ENCODE measurements around the gene RPRML. TPM values are rescaled to one million over a fixed set of nuclear protein-coding genes. Genes with fewer than 3 reads are reported as not detected.

RPRML gene
- total and polyA plus RNA-seq, 2 experiments from 2014 or later, result not detected

DNA sequence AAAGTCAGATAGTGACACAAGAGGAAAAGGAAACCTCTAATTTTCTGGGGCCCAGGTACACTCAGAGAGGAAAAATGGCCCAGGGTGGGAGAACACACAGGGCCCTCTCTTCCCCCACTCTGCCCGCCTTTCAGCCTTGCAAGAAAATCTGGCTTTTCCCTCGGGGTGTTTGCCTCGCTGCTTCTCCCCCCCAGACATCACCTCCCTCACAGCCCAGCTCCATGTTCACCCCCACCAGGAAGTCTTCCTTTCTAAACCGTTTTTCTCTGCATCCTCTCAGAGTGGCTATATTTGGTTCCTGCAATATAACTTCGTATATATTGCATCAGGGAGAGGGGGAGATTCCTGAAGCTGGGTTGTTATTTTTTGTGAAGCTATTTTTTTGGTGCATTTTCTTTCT is 27.3 kb downstream of the RPRML start:
- in situ Hi-C loops (cut with MboI), result no loop called here

DNA sequence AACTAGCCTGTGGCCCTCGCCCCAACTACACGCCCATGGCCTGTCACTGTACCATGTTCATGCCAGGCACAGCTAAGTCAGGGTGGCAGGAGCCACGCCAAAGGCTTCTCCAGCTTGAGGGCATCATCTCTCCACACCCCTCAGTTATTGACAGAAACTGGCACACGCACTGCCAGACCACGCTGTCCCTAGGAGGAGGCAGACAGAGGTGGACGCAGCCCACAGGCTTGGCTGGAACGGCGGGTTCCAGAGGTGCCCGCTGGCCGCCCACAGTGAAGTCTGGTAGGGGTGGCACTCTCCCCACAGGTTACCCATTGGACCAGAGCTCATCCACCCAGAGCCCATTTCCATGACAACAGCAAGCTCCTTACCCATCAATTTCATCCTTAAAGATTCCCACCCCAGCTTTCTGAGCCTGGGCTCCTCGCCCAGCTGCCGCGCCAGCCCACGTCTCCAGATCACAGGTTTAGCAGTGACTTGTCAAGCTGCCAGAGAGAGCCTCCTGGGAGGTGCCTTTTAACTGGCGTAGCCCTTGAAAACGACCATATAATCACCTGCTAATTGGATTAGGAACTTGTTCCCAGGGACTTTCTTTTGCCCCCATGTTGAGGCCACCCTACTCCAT is 27.9 kb downstream of the RPRML start:
- Histone ChIP-seq H3K36me3 (ENCODE audit: low read depth) (no peaks in the 10 kb centered on the region), H3K9me2 (ENCODE audit: insufficient read depth) (no peaks in the 10 kb centered on the region), H3K4me1 (ENCODE audit: insufficient read depth) (no peaks in the 10 kb centered on the region), H3K9ac (no peak overlapping the region), H3K9me3 (ENCODE audit: low read depth) (no peaks in the 10 kb centered on the region), H3K27ac (no peak overlapping the region), H3K4me2 (ENCODE audit: unreplicated experiment) (no peak overlapping the region), H4K20me1 (ENCODE audit: insufficient read depth) (no peaks in the 10 kb centered on the region), H2AFZ (no peak overlapping the region), H3K27me3 (replicated peaks; ENCODE audit: insufficient read depth) (peaks cover 3% of the 10 kb centered on the region; the same call in 1 of the 2 replicates), H3K4me3 (no peak overlapping the region), H3F3A (ENCODE audit: insufficient read depth) (no peaks in the 10 kb centered on the region), H3K79me2 (ENCODE audit: insufficient read depth) (no peaks in the 10 kb centered on the region)
- DNase-seq, result no peak
- WGBS, 2 experiments (ENCODE audit: low coverage in 1 of 2, low lambda C conversion rate in 2 of 2, missing lambda C conversion rate in 2 of 2), result 46 to 47% methylated on average over 16 of the region's 16 CpGs
- in situ Hi-C loops (cut with MboI), result no loop called here
- TF ChIP-seq EZH2phosphoT487 (IDR thresholded peaks at IDR 0.05; ENCODE audit: insufficient read depth, low read depth) (no peak), EZH2 (IDR thresholded peaks at IDR 0.05; ENCODE audit: insufficient read depth, poor library complexity, severe bottlenecking) (no peak)

More for the DNA sequence above, 27.3 kb downstream of the RPRML start:
- no peak for DNase-seq
- Histone ChIP-seq H3K9me2 (ENCODE audit: insufficient read depth) (no peaks in the 10 kb centered on the region), H3K4me3 (no peak overlapping the region), H3F3A (ENCODE audit: insufficient read depth) (no peaks in the 10 kb centered on the region), H3K36me3 (ENCODE audit: low read depth) (no peaks in the 10 kb centered on the region), H3K9ac (no peak overlapping the region), H3K4me2 (ENCODE audit: unreplicated experiment) (no peak overlapping the region), H3K79me2 (ENCODE audit: insufficient read depth) (no peaks in the 10 kb centered on the region), H4K20me1 (ENCODE audit: insufficient read depth) (no peaks in the 10 kb centered on the region), H3K4me1 (ENCODE audit: insufficient read depth) (no peaks in the 10 kb centered on the region), H3K27ac (no peak overlapping the region), H3K27me3 (replicated peaks; ENCODE audit: insufficient read depth) (peaks cover 3% of the 10 kb centered on the region; the same call in 1 of the 2 replicates), H2AFZ (no peak overlapping the region), H3K9me3 (ENCODE audit: low read depth) (no peaks in the 10 kb centered on the region)
- 5 to 10% methylated on average over 5 of the region's 5 CpGs for WGBS, 2 experiments (ENCODE audit: low coverage in 1 of 2, low lambda C conversion rate in 2 of 2, missing lambda C conversion rate in 2 of 2)
- TF ChIP-seq EZH2phosphoT487 (IDR thresholded peaks at IDR 0.05; ENCODE audit: insufficient read depth, low read depth) (no peak), EZH2 (IDR thresholded peaks at IDR 0.05; ENCODE audit: insufficient read depth, poor library complexity, severe bottlenecking) (no peak)

DNA sequence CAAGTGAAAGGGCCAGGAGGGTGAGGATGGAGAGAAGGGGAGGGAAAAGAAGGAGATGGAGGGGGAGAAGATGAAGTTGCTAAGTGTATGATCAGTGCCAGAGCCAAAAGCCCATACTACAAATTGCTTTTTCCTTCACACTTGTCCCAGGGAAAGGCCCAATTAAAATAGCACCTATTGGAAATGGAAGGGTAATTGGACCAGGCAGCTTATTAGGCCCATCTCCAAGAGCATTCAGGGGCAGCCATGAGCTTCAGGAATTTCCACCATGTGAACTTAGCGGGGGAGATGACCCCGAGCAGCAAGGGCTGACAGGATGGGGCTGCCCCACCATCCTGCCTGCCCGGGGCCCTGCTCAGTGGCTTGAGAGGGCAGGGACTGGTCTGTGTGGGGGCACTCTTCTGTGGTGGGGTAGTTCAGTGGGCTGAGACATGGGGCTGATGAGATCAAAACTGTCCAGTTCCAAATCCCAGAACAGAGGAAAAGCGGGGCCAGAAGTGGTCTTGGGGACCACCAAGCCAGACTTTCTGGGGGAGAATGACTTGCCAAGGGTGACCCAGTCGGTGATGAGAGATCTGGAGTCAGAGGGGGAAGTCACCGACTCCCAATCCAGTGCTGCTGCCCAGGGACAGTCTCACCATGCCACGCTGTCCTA is 28.6 kb downstream of the RPRML start:
- WGBS, 2 experiments (ENCODE audit: low coverage in 1 of 2, low lambda C conversion rate in 2 of 2, missing lambda C conversion rate in 2 of 2), result 62 to 69% methylated on average over 7 of the region's 7 CpGs
- no peaks in the 10 kb centered on the region for H3K9me3 ChIP-seq (ENCODE audit: low read depth)
- TF ChIP-seq EZH2 (IDR thresholded peaks at IDR 0.05; ENCODE audit: insufficient read depth, poor library complexity, severe bottlenecking) (no peak), EZH2phosphoT487 (IDR thresholded peaks at IDR 0.05; ENCODE audit: insufficient read depth, low read depth) (no peak)
- no peak for DNase-seq
- no peaks in the 10 kb centered on the region for H3F3A ChIP-seq (ENCODE audit: insufficient read depth)
- H3K9ac ChIP-seq, result no peak overlapping the region
- no peak overlapping the region for H3K27ac ChIP-seq
- peaks cover 3% of the 10 kb centered on the region; the same call in 1 of the 2 replicates for H3K27me3 ChIP-seq (replicated peaks; ENCODE audit: insufficient read depth)
- H4K20me1 ChIP-seq (ENCODE audit: insufficient read depth), result no peaks in the 10 kb centered on the region
- H3K4me1 ChIP-seq (ENCODE audit: insufficient read depth), result no peaks in the 10 kb centered on the region
- no peak overlapping the region for H3K4me2 ChIP-seq (ENCODE audit: unreplicated experiment)
- no peak overlapping the region for H3K4me3 ChIP-seq
- no peak overlapping the region for H2AFZ ChIP-seq
- H3K36me3 ChIP-seq (ENCODE audit: low read depth), result no peaks in the 10 kb centered on the region
- H3K79me2 ChIP-seq (ENCODE audit: insufficient read depth), result no peaks in the 10 kb centered on the region
- in situ Hi-C loops (cut with MboI), result no loop called here
- no peaks in the 10 kb centered on the region for H3K9me2 ChIP-seq (ENCODE audit: insufficient read depth)

DNA sequence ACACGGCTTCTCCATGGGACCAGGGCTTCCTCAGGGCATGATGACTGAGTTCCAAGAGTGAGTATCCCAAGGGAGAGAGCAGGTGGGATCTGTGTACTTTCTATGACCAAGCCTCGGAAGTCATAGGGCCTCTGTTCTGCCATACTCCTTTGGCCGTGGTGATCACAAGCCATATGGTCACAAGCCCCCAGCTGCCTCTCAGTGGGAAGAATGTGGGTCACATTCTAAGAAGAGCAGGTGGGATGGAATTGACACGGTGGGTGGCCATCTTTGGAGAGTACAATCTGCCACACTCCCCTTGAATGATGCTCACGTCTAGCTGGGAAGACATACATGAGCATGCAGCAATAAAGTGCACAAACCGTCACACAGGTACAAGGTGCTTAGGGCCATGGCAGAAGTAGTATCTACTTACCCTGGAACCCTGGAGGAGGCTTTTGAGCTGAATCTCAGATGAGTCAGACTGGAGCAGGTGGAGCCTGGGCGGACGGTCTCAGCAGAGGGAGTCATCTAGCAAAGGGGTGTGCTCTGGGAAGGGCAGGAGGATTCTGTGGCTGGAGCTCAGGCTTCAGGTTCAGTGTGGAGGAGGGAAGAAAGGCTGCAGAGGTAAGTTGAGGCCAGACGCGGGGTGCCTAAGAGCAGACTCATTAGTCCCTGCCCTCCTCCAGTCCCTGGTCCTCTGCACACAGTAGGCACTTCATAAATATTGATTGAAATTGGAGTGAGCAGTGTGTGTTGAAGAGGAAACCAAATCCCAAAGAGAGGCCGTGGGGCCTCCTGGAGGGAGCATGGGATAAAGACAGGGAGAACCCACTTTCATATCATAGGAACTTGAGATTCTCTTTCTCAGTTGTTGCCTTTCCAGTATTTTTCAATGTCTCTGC is 29.5 kb downstream of the RPRML start:
- H3K4me3 ChIP-seq, result no peak overlapping the region
- H3K36me3 ChIP-seq (ENCODE audit: low read depth), result no peaks in the 10 kb centered on the region
- no peak overlapping the region for H3K4me2 ChIP-seq (ENCODE audit: unreplicated experiment)
- H4K20me1 ChIP-seq (ENCODE audit: insufficient read depth), result no peaks in the 10 kb centered on the region
- WGBS, 2 experiments (ENCODE audit: low coverage in 1 of 2, low lambda C conversion rate in 2 of 2, missing lambda C conversion rate in 2 of 2), result 66 to 67% methylated on average over 11 of the region's 11 CpGs
- no peaks in the 10 kb centered on the region for H3K79me2 ChIP-seq (ENCODE audit: insufficient read depth)
- H2AFZ ChIP-seq, result no peak overlapping the region
- no peak overlapping the region for H3K27ac ChIP-seq
- H3K4me1 ChIP-seq (ENCODE audit: insufficient read depth), result no peaks in the 10 kb centered on the region
- TF ChIP-seq EZH2phosphoT487 (IDR thresholded peaks at IDR 0.05; ENCODE audit: insufficient read depth, low read depth), result no peak
- no peak for TF ChIP-seq EZH2 (IDR thresholded peaks at IDR 0.05; ENCODE audit: insufficient read depth, poor library complexity, severe bottlenecking)
- in situ Hi-C loops (cut with MboI), result no loop called here
- peaks cover 3% of the 10 kb centered on the region; the same call in 1 of the 2 replicates for H3K27me3 ChIP-seq (replicated peaks; ENCODE audit: insufficient read depth)
- H3K9ac ChIP-seq, result no peak overlapping the region
- H3K9me3 ChIP-seq (ENCODE audit: low read depth), result no peaks in the 10 kb centered on the region
- H3K9me2 ChIP-seq (ENCODE audit: insufficient read depth), result no peaks in the 10 kb centered on the region
- DNase-seq, result peak; percentile 66
- no peaks in the 10 kb centered on the region for H3F3A ChIP-seq (ENCODE audit: insufficient read depth)
